Breast epithelium (tissue), 4 donors: ENCODE results near the gene OR56B4. TPM values are rescaled to one million over a fixed set of nuclear protein-coding genes. Genes with fewer than 3 reads are reported as not detected.
"Not testable (repeated sequence)": the region's sequence is repeated elsewhere in the genome, so short reads cannot be mapped to it uniquely, and the experiment has no call there.

ENCODE experiments used
- DNase-seq, 2 donors: peaks; one replicate each; pipeline ENCODE4 v3.0.0-alpha.2; 2019; ENCODE audit warnings: low spot score in 2 of 2
- H3K27ac ChIP-seq, 2 donors: fragments of 200-600 bp; sonication (generic) in 1 of 2; one replicate each; pipeline ENCODE4 v1.5.1; 2016 to 2019; ENCODE audit warnings: mild to moderate bottlenecking in 1 of 2
- H3K27me3 ChIP-seq, 2 donors: fragments of 200-600 bp; sonication (generic) in 1 of 2; one replicate each; pipeline versions ENCODE4 v1.5.1 to v1.6.0; 2017 to 2019; ENCODE audit warnings: control low read depth in 1 of 2, mild to moderate bottlenecking in 1 of 2
- H3K36me3 ChIP-seq: fragments of 200-600 bp; one replicate; pipeline ENCODE4 v1.5.1; 2019
- H3K4me1 ChIP-seq, 2 donors: fragments of 200-600 bp; sonication (generic); one replicate each; pipeline ENCODE4 v1.5.1; 2016 to 2019; ENCODE audit warnings: control low read depth in 1 of 2
- H3K4me3 ChIP-seq, 3 donors: fragments of 200-600 bp; sonication (generic); 1 replicate in 2 of 3; 2 replicates in 1 of 3; pipeline ENCODE4 v1.5.1; 2016 to 2019; ENCODE audit warnings: mild to moderate bottlenecking in 3 of 3, moderate library complexity in 2 of 3
- H3K9me3 ChIP-seq, 2 donors: fragments of 200-600 bp; sonication (generic) in 1 of 2; one replicate each; pipeline ENCODE4 v1.5.1; 2016 to 2019; ENCODE audit warnings: control low read depth in 1 of 2
- CTCF ChIP-seq, 3 donors: fragments of 450-650 bp; IDR thresholded peaks; one replicate each; pipeline ENCODE4 v1.5.1; 2016 to 2017; ENCODE audit warnings: antibody characterized with exemption in 3 of 3, mild to moderate bottlenecking in 3 of 3, moderate library complexity in 3 of 3
- POLR2A ChIP-seq: fragments of 450-650 bp; IDR thresholded peaks from one replicate; pipeline ENCODE4 v1.6.1; 2016; ENCODE audit warnings: antibody characterized with exemption, mild to moderate bottlenecking, moderate library complexity
- POLR2AphosphoS5 ChIP-seq, 3 donors: sonication (generic); formaldehyde crosslinking; IDR thresholded peaks; one replicate each; pipeline ENCODE4 v1.6.1; 2017; ENCODE audit warnings: antibody characterized with exemption in 3 of 3
- intact Hi-C: fragments of 100-400 bp; cut with DNase I; formaldehyde crosslinking; loops from one replicate; pipeline ENCODE4 v1.15.1; 2023; ENCODE audit warnings: low total_unique reads
- total RNA-seq, 3 donors: library from RNA; depleted of rRNA; stranded (reverse); fragments of >200 nt; gene quantifications; one replicate each; pipeline ENCODE4 v1.1.0, GENCODE V29; 2016

The OR56B4 gene
- total RNA-seq, 3 donors from 2014 or later, result not detected

- DNase-seq, result no peak
- H3K4me1 ChIP-seq, result no peaks in the 10 kb centered on the region
- no peak overlapping the region for H3K4me3 ChIP-seq
- no peaks in the 10 kb centered on the region for H3K9me3 ChIP-seq
- no peak overlapping the region for H3K27ac ChIP-seq
- no peaks in the 10 kb centered on the region for H3K36me3 ChIP-seq
- intact Hi-C loops, result no loop called here
- no peak for TF ChIP-seq POLR2AphosphoS5 (IDR thresholded peaks at IDR 0.05)
- TF ChIP-seq POLR2A, result no peak
- no peak for TF ChIP-seq CTCF (IDR thresholded peaks at IDR 0.05)
- no peaks in the 10 kb centered on the region for H3K27me3 ChIP-seq
These were observed 16.8 kb downstream of the OR56B4 start for GRCh38 chr11:6124245-6124644.

DNA sequence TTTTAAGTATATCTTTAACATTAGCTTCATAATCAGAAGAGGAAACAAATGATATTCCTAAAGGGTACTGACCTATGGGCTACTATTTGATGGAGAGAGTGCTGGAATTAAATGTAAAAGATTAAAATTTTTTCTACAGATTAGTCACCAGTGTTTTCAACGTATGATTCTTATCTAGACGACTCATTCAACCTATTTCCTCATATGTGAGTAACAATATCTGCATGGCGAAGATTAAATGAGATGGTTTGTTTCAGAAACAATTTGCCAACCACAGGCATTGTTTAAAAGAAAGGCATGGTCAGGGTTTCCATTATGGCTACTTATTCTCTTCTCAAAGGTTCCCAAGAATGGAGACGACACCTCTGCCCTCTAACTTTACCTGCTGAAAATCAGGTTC, 20.4 kb downstream of the OR56B4 start:
- no peak for TF ChIP-seq POLR2A
- no peaks in the 10 kb centered on the region for H3K9me3 ChIP-seq
- no peak overlapping the region for H3K27ac ChIP-seq
- no peaks in the 10 kb centered on the region for H3K4me1 ChIP-seq
- no peak overlapping the region for H3K4me3 ChIP-seq
- no peaks in the 10 kb centered on the region for H3K36me3 ChIP-seq
- intact Hi-C loops, result no loop called here
- DNase-seq, result no peak
- no peaks in the 10 kb centered on the region for H3K27me3 ChIP-seq

GRCh38 chr11:6129011-6129410, 21.5 kb downstream of the OR56B4 start:
- intact Hi-C loops, result no loop called here
- H3K27ac ChIP-seq, result no peak overlapping the region
- H3K4me3 ChIP-seq, result no peak overlapping the region

GRCh38 chr11:6129635-6130034, 22.2 kb downstream of the OR56B4 start:
- H3K27me3 ChIP-seq, result no peaks in the 10 kb centered on the region
- H3K4me1 ChIP-seq, result no peaks in the 10 kb centered on the region
- no peak for TF ChIP-seq POLR2AphosphoS5 (IDR thresholded peaks at IDR 0.05)
- no peak for TF ChIP-seq POLR2A
- TF ChIP-seq CTCF (IDR thresholded peaks at IDR 0.05), result no peak
- H3K9me3 ChIP-seq, result no peaks in the 10 kb centered on the region
- H3K36me3 ChIP-seq, result no peaks in the 10 kb centered on the region
- no peak overlapping the region for H3K4me3 ChIP-seq
- DNase-seq, result no peak
- intact Hi-C loops, result no loop called here
- H3K27ac ChIP-seq, result no peak overlapping the region

More at GRCh38 chr11:6129011-6129410, 21.5 kb downstream of the OR56B4 start:
- no peaks in the 10 kb centered on the region for H3K9me3 ChIP-seq
- no peaks in the 10 kb centered on the region for H3K27me3 ChIP-seq
- TF ChIP-seq POLR2AphosphoS5 (IDR thresholded peaks at IDR 0.05) (no peak), POLR2A (no peak), CTCF (IDR thresholded peaks at IDR 0.05) (no peak)
- H3K36me3 ChIP-seq, result no peaks in the 10 kb centered on the region
- H3K4me1 ChIP-seq, result no peaks in the 10 kb centered on the region
- no peak for DNase-seq

DNA sequence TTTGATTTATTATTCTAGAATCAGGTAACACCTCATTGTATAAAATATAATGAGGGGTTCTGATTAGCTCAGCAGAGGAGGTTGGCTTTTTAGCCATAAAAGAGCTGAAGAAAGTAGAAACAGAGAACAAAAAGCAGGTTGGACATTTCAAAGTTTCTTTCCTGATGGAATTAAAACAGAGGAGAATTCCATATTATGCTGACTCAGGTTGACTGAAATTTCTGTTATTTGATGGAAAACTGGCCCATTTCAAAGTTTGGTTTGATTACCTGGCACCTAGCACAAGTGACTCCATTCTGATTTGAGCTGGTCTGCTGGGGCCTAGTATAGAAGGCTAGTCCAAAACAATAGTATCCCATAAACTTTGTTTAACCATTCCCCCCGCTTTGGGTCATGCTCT, 24.9 kb downstream of the OR56B4 start:
- Histone ChIP-seq H3K4me1 (no peaks in the 10 kb centered on the region), H3K4me3 (no peak overlapping the region), H3K27me3 (no peaks in the 10 kb centered on the region), H3K27ac (no peak overlapping the region), H3K9me3 (no peaks in the 10 kb centered on the region), H3K36me3 (no peaks in the 10 kb centered on the region)
- intact Hi-C loops, result no loop called here
- TF ChIP-seq CTCF (IDR thresholded peaks at IDR 0.05) (no peak), POLR2AphosphoS5 (IDR thresholded peaks at IDR 0.05) (no peak), POLR2A (no peak)
- DNase-seq, result no peak

DNA sequence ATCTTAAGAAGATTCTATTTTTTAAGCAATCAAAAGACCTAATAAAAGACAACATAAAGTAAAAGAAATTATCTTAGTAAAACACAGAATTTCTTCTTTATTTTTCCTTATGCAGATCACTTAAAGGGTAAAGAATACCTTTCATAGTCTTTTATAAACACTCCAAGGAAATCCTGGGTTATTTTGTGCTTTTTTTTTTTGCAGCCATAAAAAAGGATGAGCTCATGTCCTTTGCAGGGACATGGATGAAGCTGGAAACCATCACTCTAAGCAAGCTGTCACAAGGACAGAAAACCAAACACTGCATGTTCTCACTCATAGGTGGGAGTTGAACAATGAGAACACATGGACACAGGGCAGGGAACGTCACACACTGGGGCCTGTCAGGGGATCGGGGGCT, 28.5 kb downstream of the OR56B4 start:
- H3K4me1 ChIP-seq, H3K27me3 ChIP-seq, H3K9me3 ChIP-seq, H3K36me3 ChIP-seq, DNase-seq, H3K4me3 ChIP-seq, intact Hi-C loops, H3K27ac ChIP-seq: not testable (repeated sequence)
